Peyer's patch (tissue), 4 donors: Measurements from ENCODE around the gene CCDC92B. TPM values are rescaled to one million over a fixed set of nuclear protein-coding genes. Genes with fewer than 3 reads are reported as not detected.
A peak's percentile ranks its signal among the peaks of the same experiment; 100 is the strongest.

Experiments used
- DNase-seq, 3 donors: peaks; one replicate each; pipeline ENCODE4 v3.0.0-alpha.2; 2017 to 2019
- H3K27ac ChIP-seq, 4 donors: fragments of 200-600 bp; sonication (generic); one replicate each; pipeline ENCODE4 v1.5.1; 2016 to 2019
- H3K27me3 ChIP-seq, 2 donors: fragments of 200-600 bp; sonication (generic); one replicate each; pipeline ENCODE4 v1.5.1; 2019
- H3K36me3 ChIP-seq, 3 donors: fragments of 200-600 bp; sonication (generic); one replicate each; pipeline ENCODE4 v1.5.1; 2016 to 2019
- H3K4me1 ChIP-seq, 4 donors: fragments of 200-600 bp; sonication (generic); one replicate each; pipeline ENCODE4 v1.5.1; 2016 to 2019
- H3K4me3 ChIP-seq, 4 donors: fragments of 200-600 bp; sonication (generic); 1 replicate in 3 of 4; 2 replicates in 1 of 4; pipeline ENCODE4 v1.5.1; 2016 to 2019; ENCODE audit warnings: mild to moderate bottlenecking in 1 of 4
- H3K9me3 ChIP-seq, 4 donors: fragments of 200-600 bp; sonication (generic); one replicate each; pipeline ENCODE4 v1.5.1; 2016 to 2019; ENCODE audit warnings: mild to moderate bottlenecking in 1 of 4
- POLR2A ChIP-seq, 2 donors: fragments of 450-650 bp; IDR thresholded peaks; one replicate each; pipeline ENCODE4 v1.5.1; 2017; ENCODE audit warnings: antibody characterized with exemption in 2 of 2, mild to moderate bottlenecking in 2 of 2, moderate library complexity in 2 of 2
- total RNA-seq, 4 donors: library from RNA; depleted of rRNA; stranded (reverse); fragments of >200 nt; gene quantifications; one replicate each; pipeline ENCODE4 v1.1.0, GENCODE V29; 2016
- TF ChIP-seq, protein P1 (sequence below), 6 experiments: fragments of 450-650 bp in 4 of 6; fragments of 200-600 bp in 2 of 6; sonication (generic) in 1 of 6; IDR thresholded peaks; one replicate each; pipeline ENCODE4 v1.5.1; 2017 to 2019; ENCODE audit warnings: antibody characterized with exemption in 6 of 6, mild to moderate bottlenecking in 3 of 6, moderate library complexity in 1 of 6

CCDC92B gene
- total RNA-seq, 4 donors from 2014 or later, result 1.5 to 1.6 TPM; not detected in 2

DNA sequence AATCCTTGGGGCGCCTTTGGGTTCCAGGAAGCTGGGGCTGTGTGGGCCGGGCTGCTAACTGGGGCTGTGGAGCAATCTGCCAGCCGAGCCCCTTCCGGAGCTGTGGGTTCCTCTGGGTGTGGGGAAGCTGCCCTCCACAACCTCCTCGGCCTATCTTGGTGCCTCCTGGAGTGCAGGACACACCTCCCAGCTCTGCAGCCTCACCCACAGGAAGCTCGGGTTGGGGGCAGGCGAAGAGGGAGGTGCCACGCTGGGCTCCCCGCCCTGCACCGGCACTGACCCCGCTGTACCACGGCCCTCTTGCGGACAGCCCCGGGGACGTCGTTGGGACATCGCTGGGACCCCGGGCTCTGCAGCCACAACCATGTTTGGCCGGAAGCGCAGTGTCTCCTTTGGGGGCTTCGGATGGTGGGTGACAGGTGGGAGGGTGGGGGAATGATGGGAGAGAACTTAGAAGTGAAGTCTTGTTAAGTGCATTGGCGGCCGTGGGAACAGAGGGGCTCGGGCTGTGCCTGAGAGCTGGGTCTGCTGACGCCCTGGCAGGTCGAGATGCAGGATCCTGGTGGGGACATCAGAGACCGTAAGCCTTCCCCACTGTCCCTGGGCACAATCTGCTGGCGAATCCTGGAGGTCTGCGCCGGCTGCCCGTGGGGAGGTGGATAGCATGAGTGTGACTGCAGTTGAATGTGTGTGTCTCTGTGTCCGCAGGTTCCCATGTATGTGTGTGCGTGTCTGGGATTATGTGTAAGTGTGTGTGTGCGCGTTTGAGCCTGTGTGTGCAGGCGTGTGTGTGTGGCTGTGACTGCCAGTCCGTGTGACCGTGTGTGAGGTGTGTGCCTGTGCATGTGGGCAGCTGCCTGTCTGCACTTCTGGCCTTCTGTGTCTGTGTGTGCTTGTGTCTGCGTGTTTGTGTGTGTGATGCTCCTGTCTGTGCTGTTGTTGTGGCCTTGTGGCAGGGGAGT is 47.0 kb upstream of the CCDC92B start, which contains the start of gene RAP1GAP2:
TSS of gene RAP1GAP2 (plus strand) at position 275 of the 962 bp plus-strand sequence. CDS start at position 365, 90 bp downstream.
- H3K27me3 ChIP-seq, result no peaks in the 10 kb centered on the region
- peak; percentile 74 to 87 (median 78) for DNase-seq
- H3K4me1 ChIP-seq, result peaks cover 0 to 32% (median 19%) of the 10 kb centered on the region in 4 donors
- peak within 1 kb of the TSS; percentile 25 to 36 (median 32) for H3K4me3 ChIP-seq
- peak within 1 kb of the TSS in 3 of 4 donors; percentile 58 to 68 (median 60) for H3K27ac ChIP-seq
- H3K36me3 ChIP-seq, result no peaks in the 10 kb centered on the region
- TF ChIP-seq POLR2A (IDR thresholded peaks at IDR 0.05), result no peak
- TF ChIP-seq, protein P1, sequence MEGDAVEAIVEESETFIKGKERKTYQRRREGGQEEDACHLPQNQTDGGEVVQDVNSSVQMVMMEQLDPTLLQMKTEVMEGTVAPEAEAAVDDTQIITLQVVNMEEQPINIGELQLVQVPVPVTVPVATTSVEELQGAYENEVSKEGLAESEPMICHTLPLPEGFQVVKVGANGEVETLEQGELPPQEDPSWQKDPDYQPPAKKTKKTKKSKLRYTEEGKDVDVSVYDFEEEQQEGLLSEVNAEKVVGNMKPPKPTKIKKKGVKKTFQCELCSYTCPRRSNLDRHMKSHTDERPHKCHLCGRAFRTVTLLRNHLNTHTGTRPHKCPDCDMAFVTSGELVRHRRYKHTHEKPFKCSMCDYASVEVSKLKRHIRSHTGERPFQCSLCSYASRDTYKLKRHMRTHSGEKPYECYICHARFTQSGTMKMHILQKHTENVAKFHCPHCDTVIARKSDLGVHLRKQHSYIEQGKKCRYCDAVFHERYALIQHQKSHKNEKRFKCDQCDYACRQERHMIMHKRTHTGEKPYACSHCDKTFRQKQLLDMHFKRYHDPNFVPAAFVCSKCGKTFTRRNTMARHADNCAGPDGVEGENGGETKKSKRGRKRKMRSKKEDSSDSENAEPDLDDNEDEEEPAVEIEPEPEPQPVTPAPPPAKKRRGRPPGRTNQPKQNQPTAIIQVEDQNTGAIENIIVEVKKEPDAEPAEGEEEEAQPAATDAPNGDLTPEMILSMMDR (IDR thresholded peaks at IDR 0.05), result no peak
- H3K9me3 ChIP-seq, result no peaks in the 10 kb centered on the region

DNA sequence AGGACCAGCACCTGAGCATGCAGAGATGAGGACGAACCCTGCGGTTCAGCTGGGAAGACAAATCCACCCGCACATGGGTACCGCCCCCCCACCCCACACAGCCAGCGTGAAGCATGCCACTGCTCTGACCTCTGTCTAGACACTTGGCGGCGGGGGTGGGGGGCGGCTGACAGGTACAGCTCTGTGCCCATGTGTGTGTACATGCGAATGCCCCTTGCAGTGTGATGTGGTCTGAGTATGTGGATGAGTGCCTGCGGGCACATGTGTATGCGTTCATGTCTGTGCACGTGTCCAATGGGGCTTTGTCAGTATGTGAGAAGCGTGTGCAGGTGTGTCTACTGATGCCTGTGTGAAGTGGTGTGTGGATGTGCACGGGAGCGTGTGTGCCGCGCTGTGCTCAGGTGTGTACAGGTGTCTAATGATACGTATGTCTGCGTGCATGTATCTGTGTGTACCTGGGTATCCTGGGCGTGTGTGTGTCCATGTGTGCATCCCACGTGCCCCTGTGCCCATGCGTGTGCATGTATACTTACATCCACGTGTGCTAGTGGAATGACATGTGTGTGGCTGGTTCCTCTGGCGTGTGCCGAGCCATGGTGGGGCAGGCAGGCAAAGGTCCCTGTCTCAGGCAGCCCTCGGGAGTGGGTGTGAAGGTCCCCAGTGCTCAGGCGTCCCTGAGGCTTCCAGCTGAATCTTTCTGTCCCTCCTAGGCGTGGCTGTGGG is 46.1 kb upstream of the CCDC92B start:
- Histone ChIP-seq H3K4me1 (peaks cover 0 to 32% (median 23%) of the 10 kb centered on the region in 4 donors), H3K9me3 (no peaks in the 10 kb centered on the region), H3K27me3 (no peaks in the 10 kb centered on the region), H3K27ac (peak overlapping the region in 2 of 4 donors; percentile 60 to 68), H3K36me3 (no peaks in the 10 kb centered on the region), H3K4me3 (peak overlapping the region; percentile 25 to 36 (median 32))
- DNase-seq, result no peak
- no peak for TF ChIP-seq POLR2A (IDR thresholded peaks at IDR 0.05)
- TF ChIP-seq, protein P1 (IDR thresholded peaks at IDR 0.05), result no peak

GRCh38 chr17:2794111-2794803 is 44.8 kb upstream of the CCDC92B start:
- H3K4me1 ChIP-seq, result peaks cover 0 to 32% (median 24%) of the 10 kb centered on the region in 4 donors
- H3K36me3 ChIP-seq, result no peaks in the 10 kb centered on the region
- H3K9me3 ChIP-seq, result no peaks in the 10 kb centered on the region
- TF ChIP-seq POLR2A (IDR thresholded peaks at IDR 0.05), result no peak
- TF ChIP-seq, protein P1 (IDR thresholded peaks at IDR 0.05), result no peak
- no peaks in the 10 kb centered on the region for H3K27me3 ChIP-seq
- no peak for DNase-seq
- H3K4me3 ChIP-seq, result no peak overlapping the region
- no peak overlapping the region for H3K27ac ChIP-seq

DNA sequence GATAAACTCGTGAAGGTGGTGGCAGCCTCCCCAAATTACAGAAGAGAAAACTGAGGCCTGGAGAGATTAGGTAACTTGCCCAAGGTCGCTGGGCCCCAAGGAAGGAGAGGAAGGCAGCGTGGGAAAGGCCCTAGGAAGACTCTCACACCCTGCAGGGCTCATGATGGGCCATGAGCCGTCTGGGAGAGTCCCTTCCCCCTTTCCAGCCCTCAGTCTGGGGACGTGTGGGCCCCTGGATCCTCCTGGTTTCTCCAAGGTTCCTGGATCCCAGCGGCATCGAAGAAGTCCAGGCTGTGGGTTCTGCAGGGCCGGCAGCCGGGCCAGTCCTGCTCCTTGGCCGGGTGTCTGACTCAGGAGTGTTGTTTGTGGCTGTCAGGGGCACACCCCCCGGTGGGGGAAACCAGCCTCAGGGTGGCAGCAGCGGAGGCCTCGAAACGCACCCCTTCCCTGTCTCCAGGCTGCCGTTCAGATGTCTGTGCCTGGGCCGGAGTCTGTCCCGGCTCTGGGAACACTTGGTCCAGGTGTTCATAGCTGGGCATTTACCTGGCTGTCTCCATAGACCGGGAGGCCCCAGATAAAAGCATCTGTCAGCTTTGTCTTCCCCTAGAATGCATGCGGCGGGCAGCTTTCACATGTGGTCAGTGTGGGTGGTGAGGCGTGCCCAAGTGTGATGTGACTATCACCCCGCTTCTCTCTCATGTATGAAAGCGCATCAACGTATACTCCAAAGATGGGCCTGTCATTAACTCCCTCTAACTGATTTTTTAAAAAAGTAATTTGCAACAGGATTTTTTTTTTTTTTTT is 43.1 kb upstream of the CCDC92B start:
- Histone ChIP-seq H3K4me1 (peaks cover 0 to 30% (median 17%) of the 10 kb centered on the region in 4 donors), H3K4me3 (no peak overlapping the region), H3K9me3 (no peaks in the 10 kb centered on the region), H3K27ac (no peak overlapping the region), H3K27me3 (no peaks in the 10 kb centered on the region), H3K36me3 (no peaks in the 10 kb centered on the region)
- peak in 1 of 3 donors; percentile 23 for DNase-seq
- TF ChIP-seq, protein P1 (IDR thresholded peaks at IDR 0.05), result no peak
- no peak for TF ChIP-seq POLR2A (IDR thresholded peaks at IDR 0.05)
